ENCODE data around the gene FAM83F.
A peak's percentile ranks its signal among the peaks of the same experiment; 100 is the strongest.

FAM83F gene

GRCh38 chr22:40036126-40036525, 41.4 kb downstream of the FAM83F start:
- DNase-seq (ENCODE audit: low read depth in 2 of 2), result no peak

- DNase-seq (ENCODE audit: low read depth in 2 of 2), result peak; percentile 36 to 41
These were observed 42.0 kb downstream of the FAM83F start for GRCh38 chr22:40036591-40037225.

- DNase-seq (ENCODE audit: low read depth in 2 of 2), result no peak
These were observed 42.6 kb downstream of the FAM83F start for GRCh38 chr22:40037320-40037719.

- DNase-seq (ENCODE audit: low read depth in 2 of 2), result no peak
These were observed 44.8 kb downstream of the FAM83F start for GRCh38 chr22:40039482-40040115.

GRCh38 chr22:40040927-40041326, 46.2 kb downstream of the FAM83F start:
- DNase-seq (ENCODE audit: low read depth in 2 of 2), result no peak

- no peak for DNase-seq (ENCODE audit: low read depth in 2 of 2)
These were observed 46.8 kb downstream of the FAM83F start for GRCh38 chr22:40041366-40042137.

- DNase-seq (ENCODE audit: low read depth in 2 of 2), result no peak
These were observed 47.6 kb downstream of the FAM83F start for GRCh38 chr22:40042312-40042711.

- DNase-seq (ENCODE audit: low read depth in 2 of 2), result no peak
These were observed 48.3 kb downstream of the FAM83F start for GRCh38 chr22:40043081-40043480.

GRCh38 chr22:40043793-40044101, 49.0 kb downstream of the FAM83F start:
- DNase-seq (ENCODE audit: low read depth in 2 of 2), result no peak

- DNase-seq (ENCODE audit: low read depth in 2 of 2), result peak; percentile 96 to 98
These were observed 49.5 kb downstream of the FAM83F start for GRCh38 chr22:40044102-40044869.

- DNase-seq (ENCODE audit: low read depth in 2 of 2), result peak; percentile 50 to 62
These were observed 50.4 kb downstream of the FAM83F start for GRCh38 chr22:40044870-40045834.

GRCh38 chr22:40046126-40046525, 51.4 kb downstream of the FAM83F start:
- DNase-seq (ENCODE audit: low read depth in 2 of 2), result no peak

- no peak for DNase-seq (ENCODE audit: low read depth in 2 of 2)
These were observed 55.5 kb downstream of the FAM83F start for GRCh38 chr22:40050258-40050657.

GRCh38 chr22:40051322-40051721, 56.6 kb downstream of the FAM83F start:
- no peak for DNase-seq (ENCODE audit: low read depth in 2 of 2)

- DNase-seq (ENCODE audit: low read depth in 2 of 2), result no peak
These were observed 58.7 kb downstream of the FAM83F start for GRCh38 chr22:40053460-40053859.

GRCh38 chr22:40054486-40054885, 59.7 kb downstream of the FAM83F start:
- no peak for DNase-seq (ENCODE audit: low read depth in 2 of 2)

- no peak for DNase-seq (ENCODE audit: low read depth in 2 of 2)
These were observed 60.6 kb downstream of the FAM83F start for GRCh38 chr22:40055143-40055883.

- no peak for DNase-seq (ENCODE audit: low read depth in 2 of 2)
These were observed 61.4 kb downstream of the FAM83F start for GRCh38 chr22:40056154-40056553.

GRCh38 chr22:40056559-40056958, 61.8 kb downstream of the FAM83F start:
- DNase-seq (ENCODE audit: low read depth in 2 of 2), result no peak

- DNase-seq (ENCODE audit: low read depth in 2 of 2), result no peak
These were observed 62.9 kb downstream of the FAM83F start for GRCh38 chr22:40057652-40058051.

All from stimulated activated CD4-positive, alpha-beta T cell treated with anti-CD3 and anti-CD28 coated beads, Interleukin-12 subunit alpha, Interleukin-12 subunit beta, amount 100 ng/mL, for 24 hours (primary cell).